Ovary (tissue), 3 donors: ENCODE results near the gene POMP.

ENCODE experiments used
- EP300 ChIP-seq: sonication (generic); formaldehyde crosslinking; IDR thresholded peaks from one replicate; pipeline ENCODE4 v1.6.1; 2017; ENCODE audit warnings: antibody characterized with exemption
- POLR2A ChIP-seq: fragments of 450-650 bp; IDR thresholded peaks from one replicate; pipeline ENCODE4 v1.6.1; 2017; ENCODE audit warnings: antibody characterized with exemption, mild to moderate bottlenecking, moderate library complexity
- TF ChIP-seq, protein P1 (sequence below), 3 donors: fragments of 450-650 bp in 2 of 3; fragments of 200-600 bp in 1 of 3; IDR thresholded peaks; one replicate each; pipeline versions ENCODE4 v1.5.1 to v1.8.0; 2016 to 2022; ENCODE audit warnings: antibody characterized with exemption in 3 of 3, mild to moderate bottlenecking in 1 of 3
- donor health status: DM: no; HTN: no; CAD: no.

DNA sequence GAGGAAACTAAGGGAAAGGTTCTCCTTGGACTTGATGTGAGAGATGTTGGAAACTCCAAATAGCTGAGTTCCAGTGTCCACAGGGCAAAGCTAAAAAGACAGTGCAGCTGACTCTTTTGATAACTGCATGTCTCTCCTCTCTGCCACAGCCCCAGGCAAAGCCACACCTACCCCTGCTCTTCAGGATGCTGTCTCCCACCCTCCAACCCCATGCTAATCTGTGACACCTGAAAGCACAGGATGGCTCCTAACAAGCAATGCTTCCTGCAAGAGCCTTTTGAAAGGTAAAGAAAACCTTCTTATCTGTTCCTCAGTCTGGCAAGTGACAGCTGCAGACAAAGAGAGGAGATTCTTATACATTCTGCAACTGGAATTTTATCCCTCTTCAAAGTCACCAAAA, 45.4 kb downstream of the POMP start:
- TF ChIP-seq, protein P1, sequence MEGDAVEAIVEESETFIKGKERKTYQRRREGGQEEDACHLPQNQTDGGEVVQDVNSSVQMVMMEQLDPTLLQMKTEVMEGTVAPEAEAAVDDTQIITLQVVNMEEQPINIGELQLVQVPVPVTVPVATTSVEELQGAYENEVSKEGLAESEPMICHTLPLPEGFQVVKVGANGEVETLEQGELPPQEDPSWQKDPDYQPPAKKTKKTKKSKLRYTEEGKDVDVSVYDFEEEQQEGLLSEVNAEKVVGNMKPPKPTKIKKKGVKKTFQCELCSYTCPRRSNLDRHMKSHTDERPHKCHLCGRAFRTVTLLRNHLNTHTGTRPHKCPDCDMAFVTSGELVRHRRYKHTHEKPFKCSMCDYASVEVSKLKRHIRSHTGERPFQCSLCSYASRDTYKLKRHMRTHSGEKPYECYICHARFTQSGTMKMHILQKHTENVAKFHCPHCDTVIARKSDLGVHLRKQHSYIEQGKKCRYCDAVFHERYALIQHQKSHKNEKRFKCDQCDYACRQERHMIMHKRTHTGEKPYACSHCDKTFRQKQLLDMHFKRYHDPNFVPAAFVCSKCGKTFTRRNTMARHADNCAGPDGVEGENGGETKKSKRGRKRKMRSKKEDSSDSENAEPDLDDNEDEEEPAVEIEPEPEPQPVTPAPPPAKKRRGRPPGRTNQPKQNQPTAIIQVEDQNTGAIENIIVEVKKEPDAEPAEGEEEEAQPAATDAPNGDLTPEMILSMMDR (IDR thresholded peaks at IDR 0.05), result no peak
- TF ChIP-seq EP300 (no peak), POLR2A (no peak)
